GM19324 (cell line): ENCODE data around the gene COP1.
"Not testable (repeated sequence)": the region's sequence is repeated elsewhere in the genome, so short reads cannot be mapped to it uniquely, and the experiment has no call there.

Experiments used
- ATAC-seq: cut with Tn5 transposase; IDR thresholded peaks from one replicate; pipeline ENCODE4 v1.9.1; 2021; ENCODE audit warnings: mild to moderate bottlenecking, moderate library complexity; ENCODE audit not compliant: unreplicated experiment, low FRiP score

The COP1 gene

DNA sequence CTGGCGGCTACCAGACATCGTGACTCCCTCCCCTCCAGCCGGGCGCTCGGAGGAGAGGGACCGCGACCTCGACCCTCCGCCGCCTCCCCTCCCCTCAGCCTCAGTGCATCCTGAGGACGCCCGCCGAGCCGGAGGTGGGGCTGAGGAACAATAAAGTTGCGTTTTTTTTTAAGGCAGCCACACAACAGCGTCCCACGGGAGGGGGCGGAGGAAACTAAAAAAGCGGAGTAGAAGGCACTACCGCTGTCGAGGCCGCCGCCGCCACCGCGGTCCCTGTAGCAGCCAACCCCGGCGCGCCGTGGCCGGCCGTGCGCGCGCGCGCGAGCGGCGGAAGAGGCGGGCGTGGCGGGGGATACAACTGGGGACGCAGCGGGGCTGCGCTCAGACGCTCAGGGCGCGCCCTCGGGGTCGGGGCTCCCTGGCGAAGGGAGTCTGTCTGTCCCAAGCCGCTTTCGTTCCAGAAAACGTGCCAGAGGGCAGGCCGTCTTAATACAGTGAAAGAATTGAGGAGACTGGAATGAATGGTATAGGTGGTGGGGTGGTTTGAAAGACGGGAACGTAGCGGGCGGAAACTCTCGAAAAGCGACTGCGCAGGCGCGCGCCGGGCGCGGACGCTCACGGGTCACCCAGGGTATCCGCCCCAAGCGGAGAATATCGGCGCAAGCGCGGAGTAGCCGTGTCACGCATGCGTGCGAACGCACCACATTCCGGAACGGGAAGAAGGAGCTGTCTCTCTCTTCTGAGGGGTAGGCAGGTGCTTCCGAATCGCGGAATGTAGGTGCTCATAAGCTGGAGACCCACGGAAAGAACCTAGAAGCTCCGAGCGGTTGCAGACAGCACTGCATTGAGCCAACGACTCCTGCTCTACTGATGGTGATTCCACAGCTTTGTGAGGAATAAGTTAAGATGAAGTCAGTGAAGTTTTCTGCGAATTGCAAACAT, at the start of gene COP1:
TSS of gene COP1 (minus strand) at position 326 of the 942 bp plus-strand sequence. CDS start at position 18, 308 bp downstream.
- peak; percentile 90 for ATAC-seq

- ATAC-seq = no peak
These were observed 45.1 kb upstream of the COP1 start for GRCh38 chr1:176252191-176252590.

DNA sequence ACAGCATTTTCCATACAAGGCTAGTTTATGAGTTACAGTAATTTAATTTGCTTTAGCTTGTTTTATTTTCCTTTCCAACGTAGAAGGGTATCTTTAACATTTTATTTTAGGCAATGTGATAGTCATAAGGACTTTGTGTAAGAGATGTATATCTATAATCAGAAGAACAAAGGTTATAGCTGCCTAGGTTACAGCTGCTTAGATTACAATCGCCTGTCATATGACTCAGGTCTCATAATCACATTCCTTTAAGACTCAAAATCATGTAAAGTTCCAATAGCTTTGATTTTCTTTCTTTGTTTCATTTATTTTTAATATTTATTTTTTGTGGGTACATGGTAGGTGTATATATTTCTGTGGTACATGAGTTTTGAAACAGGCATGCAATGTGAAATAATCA, 37.8 kb upstream of the COP1 start:
- ATAC-seq = no peak

GRCh38 chr1:176243746-176244145, 36.7 kb upstream of the COP1 start:
- ATAC-seq = no peak

DNA sequence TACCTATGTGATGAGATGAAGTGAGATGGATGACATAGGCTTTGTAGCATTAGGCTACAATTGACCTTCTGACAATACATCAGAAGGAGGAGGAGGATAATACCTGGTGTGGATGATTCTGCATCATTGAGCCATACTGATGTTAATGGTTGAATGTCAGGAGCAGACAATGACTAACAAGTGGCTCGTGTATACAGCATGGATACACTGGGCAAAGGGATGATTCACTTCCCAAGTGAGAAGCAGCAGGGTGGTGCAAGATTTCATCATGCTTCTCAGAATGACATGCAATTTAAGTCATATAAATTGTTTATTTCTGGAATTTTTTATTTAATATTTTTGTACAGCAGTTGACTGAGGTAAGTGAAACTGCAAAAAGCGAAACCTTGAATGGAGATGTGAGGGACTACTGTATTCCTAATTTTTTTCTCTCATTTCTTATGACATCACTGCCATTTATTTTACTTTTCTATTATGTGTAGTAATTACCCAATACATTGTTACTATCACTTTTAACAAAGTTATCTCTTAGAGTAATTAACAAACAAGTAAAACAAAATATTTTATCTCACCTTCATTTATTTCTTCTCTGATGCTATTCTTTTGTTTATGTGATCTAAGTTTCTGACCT, 34.4 kb upstream of the COP1 start:
- no peak for ATAC-seq

DNA sequence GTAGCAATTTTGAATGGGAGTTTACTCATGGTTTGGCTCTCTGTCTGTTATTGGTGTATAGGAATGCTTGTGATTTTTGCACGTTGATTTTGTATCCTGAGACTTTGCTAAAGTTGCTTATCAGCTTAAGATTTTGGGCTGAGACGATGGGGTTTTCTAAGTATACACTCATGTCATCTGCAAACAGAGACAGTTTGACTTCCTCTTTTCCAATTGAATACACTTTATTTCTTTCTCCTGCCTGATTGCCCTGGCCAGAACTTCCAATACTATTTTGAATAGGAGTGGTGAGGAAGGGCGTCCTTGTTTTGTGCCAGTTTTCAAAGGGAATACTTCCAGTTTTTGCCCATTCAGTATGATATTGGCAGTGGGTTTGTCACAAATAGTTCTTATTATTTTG, 26.6 kb upstream of the COP1 start:
- ATAC-seq = not testable (repeated sequence)

DNA sequence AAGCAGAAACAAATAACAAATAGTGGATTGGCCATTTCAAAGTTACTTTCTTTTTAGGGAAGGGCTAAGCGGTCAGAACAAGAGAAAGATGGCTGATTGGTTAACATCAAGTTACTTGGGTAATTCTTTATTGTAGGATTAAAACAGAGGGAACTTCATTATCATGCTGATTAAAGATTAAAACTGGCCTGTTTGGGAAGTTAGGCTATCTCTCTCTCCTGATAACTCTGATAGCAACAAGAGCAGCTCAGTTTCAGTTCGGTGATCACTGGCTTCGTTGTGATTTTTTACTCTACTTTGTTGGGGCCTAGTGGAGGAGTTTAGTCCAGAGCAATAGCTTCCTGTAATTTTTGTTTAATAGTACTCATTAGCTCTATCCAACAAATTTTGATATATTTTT, 20.5 kb upstream of the COP1 start:
- ATAC-seq = no peak

- no peak for ATAC-seq
These were observed 18.8 kb upstream of the COP1 start for GRCh38 chr1:176225911-176226310.

DNA sequence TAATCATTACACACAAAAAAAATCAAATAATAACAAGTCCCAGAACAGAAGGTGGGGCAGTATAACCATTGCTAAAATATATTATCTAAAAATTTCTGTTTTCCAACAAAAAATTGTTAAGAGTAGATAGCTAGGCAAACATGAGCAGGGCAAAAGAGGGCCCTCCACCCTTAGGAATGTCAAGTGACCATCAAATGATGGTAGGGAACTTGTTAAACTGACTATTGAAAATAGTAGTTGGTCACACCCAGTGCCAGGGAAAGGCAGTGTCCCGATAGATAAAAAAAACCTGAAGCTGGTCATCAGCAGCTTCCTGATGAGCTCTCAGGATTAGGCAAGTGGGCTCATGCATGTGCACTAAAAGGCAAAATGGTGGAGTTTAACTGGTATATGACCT, 18.4 kb upstream of the COP1 start:
- no peak for ATAC-seq

DNA sequence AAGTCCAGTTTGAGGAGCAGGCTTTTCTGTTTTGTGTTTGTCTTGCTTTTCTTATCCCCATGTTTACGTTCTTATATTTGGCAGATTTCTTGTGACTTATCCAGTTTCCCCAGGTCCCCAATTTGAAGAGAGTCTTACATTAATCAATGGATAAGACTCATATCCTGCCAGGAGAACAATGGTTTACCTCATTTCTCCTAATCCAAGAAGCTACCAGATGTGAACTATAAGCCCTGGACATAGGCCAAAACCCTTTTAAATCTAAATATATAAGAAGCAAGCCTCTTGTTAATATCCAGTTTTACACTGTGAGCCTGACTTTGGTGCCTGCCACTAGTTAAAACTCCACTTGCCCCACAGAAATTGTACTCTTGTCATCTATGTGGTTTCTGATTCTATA, 15.1 kb upstream of the COP1 start:
- no peak for ATAC-seq

GRCh38 chr1:176220100-176220689, 13.1 kb upstream of the COP1 start:
- ATAC-seq = no peak

- no peak for ATAC-seq
These were observed 10.5 kb upstream of the COP1 start for GRCh38 chr1:176217461-176218099.

DNA sequence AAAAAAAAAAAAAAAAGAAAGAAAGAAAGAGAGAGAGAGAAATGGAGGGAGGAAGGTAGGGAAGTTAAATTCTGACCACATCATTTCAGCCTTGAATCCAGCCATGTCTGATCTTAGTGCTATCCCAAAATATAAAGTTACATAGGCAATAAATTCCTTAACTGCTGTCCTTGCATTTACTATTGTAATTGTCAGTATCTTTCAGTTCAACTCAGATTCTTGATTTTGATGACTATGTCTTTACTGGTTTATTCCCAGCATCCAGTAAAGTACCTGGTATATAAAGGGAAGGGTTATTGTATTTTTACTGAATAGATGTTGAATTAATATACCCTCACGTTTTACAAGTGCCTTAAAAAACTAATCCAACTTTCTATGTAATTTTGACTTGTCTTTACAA, 8.9 kb upstream of the COP1 start:
- no peak for ATAC-seq

- ATAC-seq = no peak
These were observed 4.5 kb upstream of the COP1 start for GRCh38 chr1:176211396-176212165.

GRCh38 chr1:176208034-176208433, 948 bp upstream of the COP1 start:
- ATAC-seq = no peak

DNA sequence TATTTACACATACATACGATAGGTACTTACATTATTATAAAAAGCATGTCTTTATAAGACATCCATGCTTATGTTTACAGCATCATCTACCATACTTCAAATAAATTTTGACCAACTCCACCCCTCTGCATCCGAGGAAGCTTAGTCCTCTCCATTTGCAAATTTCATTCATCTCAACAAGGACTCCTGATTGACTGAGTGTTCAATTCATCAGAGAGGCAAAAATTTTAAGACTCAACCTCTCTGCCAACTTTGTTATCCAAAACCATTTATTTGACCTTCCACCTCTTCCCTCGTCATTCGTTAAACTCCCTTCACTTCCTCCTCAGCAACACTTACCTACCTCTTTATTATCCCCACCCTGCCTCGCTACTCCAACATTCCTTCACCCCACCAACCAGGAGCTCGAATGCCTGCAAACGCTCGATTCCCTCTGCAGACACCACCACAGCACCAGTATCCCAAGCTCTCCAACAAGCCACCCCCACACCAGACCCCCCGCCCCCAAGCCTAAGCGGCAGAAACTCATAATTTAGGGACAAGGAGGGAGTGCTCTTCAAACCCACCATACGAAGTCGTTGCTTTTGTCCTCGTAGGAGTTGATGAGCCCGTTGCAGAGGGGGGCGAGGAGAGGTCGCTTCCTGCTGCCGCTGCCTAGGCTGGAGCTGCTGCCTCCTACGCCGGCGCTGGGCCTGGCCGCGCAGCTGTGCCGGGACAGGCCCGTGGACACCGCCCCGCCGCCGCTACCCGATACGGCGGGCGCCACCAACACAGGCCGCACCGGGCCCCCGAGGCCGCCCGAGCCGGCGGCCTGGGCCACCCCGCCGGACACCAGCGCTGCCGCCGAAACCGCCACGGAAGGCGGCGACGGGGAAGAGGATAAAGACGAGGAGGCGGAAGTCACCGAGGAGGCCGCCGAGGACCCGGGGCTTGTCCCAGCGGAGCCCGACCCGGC, 803 bp downstream of the COP1 start:
- ATAC-seq = peak; percentile 21

GRCh38 chr1:176205332-176205914, 1.7 kb downstream of the COP1 start:
- ATAC-seq = no peak

DNA sequence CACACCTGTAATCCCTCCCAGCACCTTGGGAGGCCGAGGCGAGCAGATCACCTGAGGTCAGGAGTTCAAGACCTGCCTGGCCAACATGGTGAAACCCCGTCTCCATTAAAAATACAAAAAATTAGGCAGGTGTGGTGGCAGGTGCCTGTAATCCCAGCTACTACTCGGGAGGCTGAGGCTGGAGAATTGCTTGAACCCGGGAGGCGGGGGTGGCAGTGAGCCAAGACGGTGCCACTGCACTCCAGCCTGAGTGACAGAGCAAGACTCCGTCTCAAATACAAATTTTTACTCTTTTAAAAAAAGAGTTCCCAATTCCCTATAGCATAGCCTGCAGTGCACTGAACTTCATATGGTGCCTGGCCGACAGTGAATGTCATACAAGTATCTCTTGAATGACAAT, 2.4 kb downstream of the COP1 start:
- not testable (repeated sequence) for ATAC-seq

DNA sequence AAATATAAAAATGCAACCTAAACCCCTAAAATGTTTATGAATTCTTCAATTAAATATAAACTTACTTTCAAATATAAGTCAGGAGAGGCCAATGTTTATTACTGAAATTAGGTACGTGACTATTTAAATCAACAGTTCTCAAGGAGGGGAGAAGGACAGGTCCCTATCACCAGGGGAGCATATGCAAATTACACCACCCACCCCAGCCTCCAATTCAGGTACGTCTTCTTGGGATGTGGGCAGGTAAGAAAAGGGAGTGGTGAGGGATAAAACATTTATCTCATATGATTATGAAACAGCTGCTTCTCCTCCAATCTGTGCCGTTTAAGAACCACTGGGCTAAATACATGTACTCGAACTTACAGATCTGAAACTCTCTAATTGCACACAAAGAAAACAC, 3.4 kb downstream of the COP1 start:
- no peak for ATAC-seq
